ENCODE data around the gene BLOC1S2. TPM values are rescaled to one million over a fixed set of nuclear protein-coding genes. Genes with fewer than 3 reads are reported as not detected.

Gene BLOC1S2
- total and polyA plus RNA-seq, 2 donors (not counting 1 experiment from before 2014, with no cell fraction given): 48.1 to 88.8 TPM

GRCh38 chr10:100229819-100230422 is 56.6 kb downstream of the BLOC1S2 start:
- Histone ChIP-seq H3K4me2 (ENCODE audit: extremely low read depth, insufficient read depth, low read length) (peak overlapping the region; percentile 80), H3K27ac (ENCODE audit: insufficient read depth, low read length) (peak overlapping the region; percentile 96), H4K20me1 (ENCODE audit: control insufficient read depth, extremely low read depth, insufficient read depth, low read length) (no peaks in the 10 kb centered on the region), H3K27me3 (ENCODE audit: control insufficient read depth, insufficient read depth, low read length) (no peaks in the 10 kb centered on the region), H3K4me1 (ENCODE audit: control insufficient read depth, extremely low read depth, insufficient read depth, low read length) (peaks cover 2% of the 10 kb centered on the region), H2AFZ (ENCODE audit: low read length) (peak overlapping the region; percentile 79), H3K36me3 (ENCODE audit: control insufficient read depth, insufficient read depth, low read length) (peaks cover 2% of the 10 kb centered on the region), H3K9me3 (ENCODE audit: control insufficient read depth, insufficient read depth, low read depth, low read length) (no peaks in the 10 kb centered on the region), H3K9ac (ENCODE audit: insufficient read depth, low read length) (peak overlapping the region; percentile 96), H3K4me3 (replicated peaks in 1 of 4; ENCODE audit: control extremely low read depth in 1 of 4, insufficient read depth in 1 of 4, low read depth in 3 of 4, low read length in 4 of 4) (peak overlapping the region; percentile 83 to 100 (median 90)), H3K79me2 (ENCODE audit: control insufficient read depth, insufficient read depth, low read length) (peaks cover 32% of the 10 kb centered on the region)
- TF ChIP-seq EZH2 (IDR thresholded peaks at IDR 0.05; ENCODE audit: low read length, missing control alignments): no peak
- TF ChIP-seq CTCF (conservative IDR thresholded peaks at IDR 0.05 in 1 of 2, IDR thresholded peaks at IDR 0.05 in 1 of 2; ENCODE audit: low read depth in 1 of 2, low read length in 2 of 2): no peak
- no peak for DNase-seq (ENCODE audit: low read depth in 2 of 2)

DNA sequence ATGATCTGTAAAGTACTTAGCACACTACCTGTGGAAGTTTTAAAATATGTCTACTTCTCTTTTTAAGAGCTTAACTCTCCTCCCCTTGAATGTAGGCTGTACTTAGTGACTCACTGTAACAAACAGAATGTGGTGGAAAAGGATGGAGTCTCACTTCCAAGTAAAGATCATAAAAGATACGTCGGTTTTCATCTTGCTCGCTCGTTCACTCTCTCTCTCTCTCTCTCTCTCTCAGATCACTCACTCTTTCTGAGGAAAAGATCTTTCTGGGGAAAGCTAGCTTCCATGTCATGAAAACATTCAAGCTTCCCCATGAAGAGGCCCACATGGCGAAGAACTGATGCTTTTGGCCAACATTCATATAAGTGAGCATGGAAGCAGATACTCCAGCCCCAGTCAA is 62.6 kb downstream of the BLOC1S2 start:
- Histone ChIP-seq H3K9me3 (ENCODE audit: control insufficient read depth, insufficient read depth, low read depth, low read length) (no peaks in the 10 kb centered on the region), H3K4me1 (ENCODE audit: control insufficient read depth, extremely low read depth, insufficient read depth, low read length) (peaks cover 2% of the 10 kb centered on the region), H3K36me3 (ENCODE audit: control insufficient read depth, insufficient read depth, low read length) (peaks cover 2% of the 10 kb centered on the region), H3K27me3 (ENCODE audit: control insufficient read depth, insufficient read depth, low read length) (no peaks in the 10 kb centered on the region), H4K20me1 (ENCODE audit: control insufficient read depth, extremely low read depth, insufficient read depth, low read length) (no peaks in the 10 kb centered on the region), H3K79me2 (ENCODE audit: control insufficient read depth, insufficient read depth, low read length) (peaks cover 27% of the 10 kb centered on the region), H2AFZ (ENCODE audit: low read length) (no peak overlapping the region), H3K9ac (ENCODE audit: insufficient read depth, low read length) (no peak overlapping the region), H3K27ac (ENCODE audit: insufficient read depth, low read length) (no peak overlapping the region), H3K4me3 (replicated peaks in 1 of 4; ENCODE audit: control extremely low read depth in 1 of 4, insufficient read depth in 1 of 4, low read depth in 3 of 4, low read length in 4 of 4) (no peak overlapping the region), H3K4me2 (ENCODE audit: extremely low read depth, insufficient read depth, low read length) (no peak overlapping the region)
- no peak for TF ChIP-seq EZH2 (IDR thresholded peaks at IDR 0.05; ENCODE audit: low read length, missing control alignments)
- DNase-seq (ENCODE audit: low read depth in 2 of 2): no peak

Other genes with a start within 250 kb of the BLOC1S2 start
- not detected in 2 replicates for gene CPN1, start 204.8 kb downstream of the BLOC1S2 start, total RNA-seq
- not detected in 2 replicates for gene CPN1, start 204.8 kb downstream of the BLOC1S2 start, polyA plus RNA-seq
- 39.0 and 52.8 TPM in 2 replicates for gene ERLIN1, start 100.7 kb downstream of the BLOC1S2 start, total RNA-seq
- gene ERLIN1, start 100.7 kb downstream of the BLOC1S2 start, polyA plus RNA-seq: 74.7 and 96.5 TPM in 2 replicates
- 20.8 and 22.1 TPM in 2 replicates for gene CHUK, start 57.1 kb downstream of the BLOC1S2 start, total RNA-seq
- gene CHUK, start 57.1 kb downstream of the BLOC1S2 start, polyA plus RNA-seq: 20.2 and 22.1 TPM in 2 replicates
- 17.3 and 21.3 TPM in 2 replicates for gene CWF19L1, start 19.0 kb downstream of the BLOC1S2 start, total RNA-seq
- gene CWF19L1, start 19.0 kb downstream of the BLOC1S2 start, polyA plus RNA-seq: 16.0 and 16.3 TPM in 2 replicates
- gene PKD2L1, start 43.5 kb upstream of the BLOC1S2 start, total RNA-seq: not detected in 2 replicates
- gene PKD2L1, start 43.5 kb upstream of the BLOC1S2 start, polyA plus RNA-seq: not detected in 2 replicates
- 367 and 537 TPM in 2 replicates for gene SCD, start 60.6 kb upstream of the BLOC1S2 start, total RNA-seq
- 548 and 754 TPM in 2 replicates for gene SCD, start 60.6 kb upstream of the BLOC1S2 start, polyA plus RNA-seq
- gene WNT8B, start 176.3 kb upstream of the BLOC1S2 start, total RNA-seq: not detected in 2 replicates
- gene WNT8B, start 176.3 kb upstream of the BLOC1S2 start, polyA plus RNA-seq: not detected in 2 replicates
- 2.3 and 3.0 TPM in 2 replicates for gene SEC31B, start 233.2 kb upstream of the BLOC1S2 start, total RNA-seq
- 1.8 and 2.7 TPM in 2 replicates for gene SEC31B, start 233.2 kb upstream of the BLOC1S2 start, polyA plus RNA-seq
- 154 and 167 TPM in 2 replicates for gene NDUFB8, start 243.2 kb upstream of the BLOC1S2 start, total RNA-seq
- 160 and 177 TPM in 2 replicates for gene NDUFB8, start 243.2 kb upstream of the BLOC1S2 start, polyA plus RNA-seq
- gene HIF1AN, start 249.3 kb upstream of the BLOC1S2 start, total RNA-seq: 10.3 and 14.2 TPM in 2 replicates
- gene HIF1AN, start 249.3 kb upstream of the BLOC1S2 start, polyA plus RNA-seq: 16.6 and 26.6 TPM in 2 replicates

Measured in fibroblast of lung (primary cell).